Keratinocyte (primary cell): ENCODE data around the gene XIRP2.
A peak's percentile ranks its signal among the peaks of the same experiment; 100 is the strongest.

Source experiments
- CTCF ChIP-seq, 3 experiments: IDR thresholded peaks in 1 of 3; conservative IDR thresholded peaks in 1 of 3; optimal IDR thresholded peaks in 1 of 3; 2 replicates in 2 of 3; 3 replicates in 1 of 3; pipeline versions ENCODE3 to v1.5.1; 2011; ENCODE audit warnings: low read length in 3 of 3, mild to moderate bottlenecking in 3 of 3, moderate library complexity in 2 of 3, control low read depth in 1 of 3, inconsistent platforms in 1 of 3; ENCODE audit not compliant: insufficient read depth in 2 of 3; ENCODE audit errors: extremely low read depth in 1 of 3
- EZH2 ChIP-seq: IDR thresholded peaks from one replicate; pipeline ENCODE4 v1.6.1; 2012; ENCODE audit warnings: inconsistent platforms, mild to moderate bottlenecking, low read length, moderate library complexity

GRCh38 chr2:167292430-167293171, 404.3 kb downstream of the XIRP2 start, which contains the start of gene B3GALT1:
- TF ChIP-seq CTCF (optimal IDR thresholded peaks at IDR 0.05 in 1 of 3, IDR thresholded peaks at IDR 0.05 in 1 of 3, conservative IDR thresholded peaks at IDR 0.05 in 1 of 3; ENCODE audit: extremely low read depth in 1 of 3, insufficient read depth in 2 of 3, low read length in 3 of 3) (peak; percentile 22 to 62 (median 47)), EZH2 (no peak)
